LNCAP (cell line): ENCODE data around the gene GRAMD1B.

Experiments
- CTCF ChIP-seq: fragments of 450-650 bp; IDR thresholded peaks from 2 replicates; pipeline ENCODE4 v1.5.1; 2017; ENCODE audit warnings: mild to moderate bottlenecking

GRAMD1B gene

DNA sequence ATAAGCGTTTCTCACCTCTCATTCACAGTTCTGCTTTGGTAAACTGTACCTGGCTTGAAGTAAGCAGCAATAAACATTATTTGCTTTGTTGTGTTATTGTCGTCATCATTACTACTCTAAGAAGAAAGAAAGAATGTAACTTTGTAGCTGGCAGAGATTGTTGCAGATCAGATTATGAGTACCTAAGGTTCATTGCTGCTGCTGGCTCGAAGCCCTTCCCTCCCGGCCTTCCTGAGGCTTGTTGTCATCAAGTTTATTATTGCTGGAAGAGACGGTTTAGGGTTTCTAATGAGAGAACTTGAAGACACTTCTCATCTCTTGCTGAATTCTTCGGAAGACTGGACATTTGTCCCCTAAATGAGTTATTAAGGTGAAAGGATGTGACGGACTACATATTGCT is 101.3 kb downstream of the GRAMD1B start:
- TF ChIP-seq CTCF, result no peak

DNA sequence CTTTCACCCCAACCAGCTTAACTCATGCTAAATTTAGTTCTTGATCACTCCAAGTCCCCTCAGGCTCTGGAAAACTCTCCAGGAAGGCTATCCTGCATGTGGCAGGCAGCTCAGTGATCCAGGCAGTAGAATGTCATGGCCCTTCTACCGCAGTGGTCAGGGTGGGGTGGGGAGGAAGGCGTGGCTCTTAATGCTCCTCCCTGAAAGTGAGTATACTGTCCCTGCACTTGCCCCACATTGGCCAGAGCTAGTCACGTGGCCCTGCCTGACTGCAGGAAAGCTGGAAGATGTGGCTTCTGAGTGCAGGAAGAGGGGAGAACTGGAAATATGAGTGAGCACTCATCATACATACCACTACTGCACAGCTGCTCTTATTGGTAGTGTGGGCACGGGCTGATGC is 102.1 kb downstream of the GRAMD1B start:
- no peak for TF ChIP-seq CTCF

GRCh38 chr11:123535401-123535800 is 105.3 kb downstream of the GRAMD1B start:
- TF ChIP-seq CTCF, result no peak

GRCh38 chr11:123536690-123537437 is 106.8 kb downstream of the GRAMD1B start:
- no peak for TF ChIP-seq CTCF

GRCh38 chr11:123537726-123538125 is 107.7 kb downstream of the GRAMD1B start:
- TF ChIP-seq CTCF, result no peak

GRCh38 chr11:123543797-123544196 is 113.7 kb downstream of the GRAMD1B start:
- TF ChIP-seq CTCF, result no peak

DNA sequence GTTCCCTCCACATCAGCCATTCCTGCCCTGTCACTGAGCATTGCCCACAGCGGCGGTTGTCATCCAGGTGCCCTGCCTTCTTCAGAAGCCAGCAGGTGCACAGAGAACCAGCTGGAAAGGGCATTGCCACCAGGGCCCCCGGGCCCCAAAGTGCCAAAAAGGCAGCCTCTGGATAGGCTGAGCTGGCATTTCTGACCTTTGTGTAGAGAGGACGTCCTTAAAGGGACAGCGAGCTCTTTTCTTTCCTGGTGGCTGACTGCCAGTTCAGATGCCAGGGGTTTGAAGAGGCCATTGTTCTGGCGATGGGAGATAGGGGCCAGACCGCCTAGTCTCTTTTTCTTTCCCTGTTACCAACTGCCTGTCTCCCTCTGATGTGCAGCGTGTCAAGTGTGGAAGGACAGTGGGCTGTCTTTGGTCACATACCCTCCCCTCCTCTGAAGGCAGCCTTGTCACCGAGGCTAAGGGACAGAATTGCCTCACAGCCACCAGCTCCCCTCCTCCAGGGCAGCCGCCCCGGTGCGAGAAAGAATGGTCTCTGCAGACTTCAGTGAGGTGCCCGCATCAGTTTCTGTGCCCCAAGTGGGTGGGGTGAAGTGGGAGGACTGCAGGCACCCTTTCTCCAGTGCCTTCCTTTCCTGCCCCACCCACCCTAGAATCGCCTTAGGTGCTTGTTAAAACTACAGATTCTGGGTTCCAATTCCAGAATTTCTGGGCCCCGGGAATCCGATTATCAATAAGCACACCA is 114.7 kb downstream of the GRAMD1B start:
- no peak for TF ChIP-seq CTCF
